ENCODE results near the gene NFATC4. TPM values are rescaled to one million over a fixed set of nuclear protein-coding genes. Genes with fewer than 3 reads are reported as not detected.

NFATC4 gene
- total RNA-seq, 1 experiment from 2014 or later: 7.6 TPM

GRCh38 chr14:24408764-24409163 lies 40.8 kb downstream of the NFATC4 start (continued):
- no peak for TF ChIP-seq REST (IDR thresholded peaks at IDR 0.05; ENCODE audit: low read depth)
- no peak for TF ChIP-seq EGR1 (IDR thresholded peaks at IDR 0.05; ENCODE audit: low read depth)
- no peak for TF ChIP-seq CBX3 (IDR thresholded peaks at IDR 0.05; ENCODE audit: low read depth)
- no peak for TF ChIP-seq POLR2A (IDR thresholded peaks at IDR 0.05; ENCODE audit: borderline replicate concordance, extremely low read depth, insufficient read depth, insufficient read length)

GRCh38 chr14:24409192-24409591 lies 41.2 kb downstream of the NFATC4 start:
- ChIA-PET POLR2A (interaction anchor here (1.0 kb wide), 1 partner anchor 23 kb away, joined by 3 read pairs; no protein-coding TSS in a partner anchor), RAD21 (ENCODE audit: low non-redundant PET in 1 of 2, low total read pairs in 2 of 2, uncharacterized antibody in 2 of 2, unreplicated experiment in 2 of 2) (no interaction called here), CTCF (interaction anchor here (1.5 to 2.1 kb wide), 2 partner anchors 21 to 22 kb away, joined by 5 to 6 read pairs; partner anchors contain the start of genes CBLN3 and KHNYN)
- Histone ChIP-seq H3K4me1 (ENCODE audit: control insufficient read depth in 1 of 2, insufficient read depth in 2 of 2, low read length in 2 of 2) (no peaks in the 10 kb centered on the region), H4K20me1 (ENCODE audit: insufficient read depth) (no peaks in the 10 kb centered on the region), H3K36me3 (ENCODE audit: control insufficient read depth in 1 of 2, insufficient read depth in 2 of 2, low read length in 2 of 2) (no peaks in the 10 kb centered on the region), H3K9me3 (ENCODE audit: control insufficient read depth in 1 of 2, insufficient read depth in 1 of 2, low read depth in 1 of 2, low read length in 2 of 2) (no peaks in the 10 kb centered on the region), H3K79me2 (ENCODE audit: insufficient read depth, low read length) (no peaks in the 10 kb centered on the region), H3K27me3 (ENCODE audit: insufficient read depth, low read length) (no peaks in the 10 kb centered on the region), H2AFZ (ENCODE audit: low read depth, low read length, poor library complexity, severe bottlenecking) (no peak overlapping the region), H3K9ac (ENCODE audit: low read length) (no peak overlapping the region), H3K27ac (ENCODE audit: low read depth, low read length) (no peak overlapping the region), H3K4me2 (ENCODE audit: low read length) (no peak overlapping the region), H3K4me3 (replicated peaks in 1 of 2; ENCODE audit: low read depth in 1 of 2, low read length in 2 of 2) (no peak overlapping the region), H3K9me2 (ENCODE audit: insufficient read depth) (no peaks in the 10 kb centered on the region)
- intact Hi-C loops (cut with micrococcal nuclease): no loop called here
- no peak for ATAC-seq
- BruUV-seq (replicated peaks): no TSS peak
- DNase-seq (ENCODE audit: low read depth, low spot score): no peak
- TF ChIP-seq FOSL1 (IDR thresholded peaks at IDR 0.05; ENCODE audit: low read depth) (no peak), JUND (IDR thresholded peaks at IDR 0.05) (no peak), CBX3 (IDR thresholded peaks at IDR 0.05; ENCODE audit: low read depth) (no peak), REST (IDR thresholded peaks at IDR 0.05; ENCODE audit: low read depth) (no peak), EZH2 (IDR thresholded peaks at IDR 0.05) (no peak), ATF3 (IDR thresholded peaks at IDR 0.05) (no peak), CEBPB (IDR thresholded peaks at IDR 0.05; ENCODE audit: low read depth) (no peak), YY1 (IDR thresholded peaks at IDR 0.05; ENCODE audit: extremely low read depth, insufficient replicate concordance, low read depth, low read length) (no peak), ZNF274 (IDR thresholded peaks at IDR 0.05; ENCODE audit: low read depth, low read length) (no peak), POLR2A (IDR thresholded peaks at IDR 0.05; ENCODE audit: borderline replicate concordance, extremely low read depth, insufficient read depth, insufficient read length) (no peak), CTCF (IDR thresholded peaks at IDR 0.05 in 2 of 3, conservative IDR thresholded peaks at IDR 0.05 in 1 of 3; ENCODE audit: borderline replicate concordance in 1 of 3, insufficient read depth in 1 of 3, low read depth in 2 of 3, low read length in 2 of 3) (no peak), RAD21 (IDR thresholded peaks at IDR 0.05; ENCODE audit: low read depth) (no peak), ELF1 (IDR thresholded peaks at IDR 0.05; ENCODE audit: borderline replicate concordance, low read depth) (no peak), EGR1 (IDR thresholded peaks at IDR 0.05; ENCODE audit: low read depth) (no peak)
